B cell (primary cell): ENCODE data around the gene MLKL. TPM values are rescaled to one million over a fixed set of nuclear protein-coding genes. Genes with fewer than 3 reads are reported as not detected.

Source experiments
- ATAC-seq: fragments of 200-7000 bp; cut with Tn5 transposase; one replicate; pipeline ENCODE4 v1.10.0; 2021; ENCODE audit warnings: low read depth, mild to moderate bottlenecking, moderate number of reproducible peaks, moderate library complexity
- CTCF ChIA-PET: fragments of 350-600 bp; sonication (Branson Sonifier 250); formaldehyde crosslinking; loops from one replicate; lab custom pipeline; 2021; ENCODE audit warnings: antibody characterized with exemption, inconsistent platforms; lab: Charles Lee
- POLR2A ChIA-PET: fragments of 350-600 bp; sonication (Branson Sonifier 250); formaldehyde crosslinking; loops from one replicate; lab custom pipeline; 2021; ENCODE audit warnings: antibody characterized with exemption; lab: Charles Lee
- DNase-seq: peaks from one replicate; pipeline ENCODE4 v3.0.0; 2013
- H2AFZ ChIP-seq: 2 replicates; pipeline ENCODE4 v1.6.1; 2012; ENCODE audit warnings: mild to moderate bottlenecking, low read depth, low read length; ENCODE audit not compliant: insufficient read depth, poor library complexity, severe bottlenecking
- H3K27ac ChIP-seq, 2 donors: 1 replicate in 1 of 2; 2 replicates in 1 of 2; pipeline ENCODE4 v1.5.1; 2012 to 2013; ENCODE audit warnings: low read length in 2 of 2, mild to moderate bottlenecking in 2 of 2, moderate library complexity in 1 of 2
- H3K27me3 ChIP-seq, 4 experiments: fragments of 200-600 bp in 1 of 4; sonication (generic) in 1 of 4; replicated peaks in 1 of 4; 1 replicate in 2 of 4; 2 replicates in 2 of 4; pipeline versions ENCODE4 v1.6.1 to v1.7.0; 2013 to 2016; ENCODE audit warnings: low read length in 3 of 4, mild to moderate bottlenecking in 2 of 4, mixed read lengths in 1 of 4, moderate library complexity in 1 of 4; ENCODE audit not compliant: insufficient read depth in 4 of 4, control insufficient read depth in 3 of 4; ENCODE audit errors: control extremely low read depth in 1 of 4
- H3K36me3 ChIP-seq, 2 experiments: replicated peaks in 1 of 2; 1 replicate in 1 of 2; 2 replicates in 1 of 2; pipeline versions ENCODE4 v1.6.1 to v1.7.1; 2013; ENCODE audit warnings: low read length in 1 of 2; ENCODE audit not compliant: insufficient read depth in 2 of 2, control insufficient read depth in 1 of 2; ENCODE audit errors: control extremely low read depth in 1 of 2, extremely low read depth in 1 of 2
- H3K4me1 ChIP-seq, 2 donors: fragments of 200-600 bp in 1 of 2; sonication (generic) in 1 of 2; 1 replicate in 1 of 2; 2 replicates in 1 of 2; pipeline versions ENCODE4 v1.5.1 to v1.6.1; 2013 to 2017; ENCODE audit warnings: low read length in 2 of 2; ENCODE audit not compliant: control insufficient read depth in 2 of 2, insufficient read depth in 2 of 2
- H3K4me2 ChIP-seq: replicated peaks from 2 replicates; pipeline ENCODE3; 2012; ENCODE audit warnings: mild to moderate bottlenecking, low read depth, low read length; ENCODE audit not compliant: poor library complexity, severe bottlenecking
- H3K4me3 ChIP-seq, 5 experiments: fragments of 200-600 bp in 1 of 5; sonication (generic) in 1 of 5; 1 replicate in 3 of 5; 2 replicates in 2 of 5; pipeline versions ENCODE4 v1.5.1 to v1.7.0; 2011 to 2016; ENCODE audit warnings: low read length in 4 of 5, mild to moderate bottlenecking in 4 of 5, low read depth in 2 of 5, control low read depth in 1 of 5, moderate library complexity in 1 of 5; ENCODE audit not compliant: insufficient read depth in 1 of 5; ENCODE audit errors: control extremely low read depth in 1 of 5, extremely low read depth in 1 of 5
- H3K79me2 ChIP-seq: fragments of 200-600 bp; sonication (generic); one replicate; pipeline ENCODE4 v1.6.0; 2016; ENCODE audit warnings: low read length; ENCODE audit not compliant: control insufficient read depth, insufficient read depth
- H3K9ac ChIP-seq: fragments of 200-600 bp; sonication (generic); 2 replicates; pipeline ENCODE4 v1.6.1; 2017; ENCODE audit warnings: mild to moderate bottlenecking, low read length, moderate library complexity
- H3K9me3 ChIP-seq, 3 donors: one replicate each; pipeline versions ENCODE4 v1.6.1 to v1.7.1; 2013; ENCODE audit warnings: low read length in 2 of 3; ENCODE audit not compliant: control insufficient read depth in 2 of 3, insufficient read depth in 1 of 3; ENCODE audit errors: control extremely low read depth in 1 of 3
- H4K20me1 ChIP-seq: 2 replicates; pipeline ENCODE4 v1.6.0; 2012; ENCODE audit warnings: mild to moderate bottlenecking, low read length; ENCODE audit not compliant: insufficient read depth, control insufficient read depth, poor library complexity, severe bottlenecking
- H3K27ac Mint-ChIP-seq: one replicate; pipeline ENCODE4 v1.8.0; 2021; ENCODE audit warnings: mixed read lengths
- H3K27me3 Mint-ChIP-seq: one replicate; pipeline ENCODE4 v1.8.0; 2021; ENCODE audit warnings: mixed read lengths
- H3K4me1 Mint-ChIP-seq: one replicate; pipeline ENCODE4 v1.8.0; 2021; ENCODE audit warnings: mixed read lengths
- H3K4me3 Mint-ChIP-seq: one replicate; pipeline ENCODE4 v1.8.0; 2021; ENCODE audit warnings: mixed read lengths
- H3K9me3 Mint-ChIP-seq: one replicate; pipeline ENCODE4 v1.8.0; 2022; ENCODE audit warnings: mixed read lengths; ENCODE audit not compliant: insufficient read depth
- EZH2 ChIP-seq: IDR thresholded peaks from 2 replicates; pipeline ENCODE4 v1.6.1; 2012; ENCODE audit warnings: borderline replicate concordance, low read depth, mild to moderate bottlenecking, moderate library complexity, low read length; ENCODE audit not compliant: insufficient read depth, poor library complexity, severe bottlenecking
- WGBS: methylation state at CpG from one replicate; pipeline ENCODE4 v1.1.5; 2013; ENCODE audit warnings: missing lambda C conversion rate; ENCODE audit not compliant: insufficient coverage; 5-methylcytosine and 5-hydroxymethylcytosine counted together
- intact Hi-C: fragments of 100-400 bp; cut with micrococcal nuclease; formaldehyde crosslinking; loops from one replicate; pipeline ENCODE4 v1.10.0; 2022
- polyA plus RNA-seq: library from polyadenylated mRNA; depleted of rRNA; stranded (reverse); fragments of >200 nt; gene quantifications from 2 replicates; pipeline ENCODE4 v1.2.3, GENCODE V29; 2012
- total RNA-seq, 2 donors: library from RNA; stranded (reverse); fragments of 120-200 nt in 1 of 2; gene quantifications; 1 replicate in 1 of 2; 2 replicates in 1 of 2; pipeline versions ENCODE4 v1.2.3 to v1.2.4, GENCODE V29; 2013 to 2022
- TF ChIP-seq, protein P1 (sequence below): fragments of 200-600 bp; IDR thresholded peaks from one replicate; pipeline ENCODE4 v1.8.0; 2022; ENCODE audit warnings: antibody characterized with exemption, mild to moderate bottlenecking

Gene MLKL
- total and polyA plus RNA-seq, 2 donors (not counting 1 experiment from before 2014, with no cell fraction given), result 13.4 to 19.7 TPM

DNA sequence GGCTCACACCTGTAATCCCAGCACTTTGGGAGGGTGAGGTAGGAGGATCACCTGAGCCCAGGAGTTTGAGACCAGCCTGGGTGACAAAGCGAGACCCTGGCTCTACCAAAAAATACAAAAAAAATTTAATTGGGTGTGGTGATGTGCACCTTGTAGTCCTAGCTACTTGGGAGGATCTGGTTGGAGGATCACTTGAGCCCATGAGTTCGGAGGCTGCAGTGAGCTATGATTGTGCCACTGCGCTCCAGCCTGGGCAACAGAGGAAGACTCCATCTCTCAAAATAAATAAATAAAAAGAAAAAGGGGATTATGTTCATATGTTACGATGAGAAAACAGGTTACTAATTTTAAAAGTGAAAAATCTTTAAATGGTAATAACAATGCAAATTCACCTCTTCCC is 996 bp downstream of the MLKL start:
- peak overlapping the region; percentile 80 for H2AFZ ChIP-seq
- peak overlapping the region; percentile 72 to 90 (median 83) for H3K4me3 ChIP-seq
- DNase-seq (no peak), ATAC-seq (no peak)
- H3K36me3 ChIP-seq, result peaks cover 0 to 5% of the 10 kb centered on the region in 2 experiments
- H3K9me3 ChIP-seq, result no peaks in the 10 kb centered on the region
- peak overlapping the region; percentile 74 for H3K9ac ChIP-seq
- ChIA-PET POLR2A (interaction anchor here (1.6 kb wide), 1 partner anchor 33 kb away, joined by 5 read pairs; the partner anchor contains the start of gene RFWD3), CTCF (interaction anchor here (2.0 to 4.7 kb wide), 3 partner anchors 10 to 163 kb away, joined by 6 to 26 read pairs (median 16); partner anchors contain the start of gene RFWD3)
- H3K79me2 ChIP-seq, result peaks cover 21% of the 10 kb centered on the region
- H4K20me1 ChIP-seq, result no peaks in the 10 kb centered on the region
- H3K4me1 ChIP-seq, result peaks cover 33 to 42% of the 10 kb centered on the region in 2 donors
- H3K27ac Mint-ChIP-seq, result peak overlapping the region; percentile 20
- no peak for TF ChIP-seq EZH2
- TF ChIP-seq, protein P1, sequence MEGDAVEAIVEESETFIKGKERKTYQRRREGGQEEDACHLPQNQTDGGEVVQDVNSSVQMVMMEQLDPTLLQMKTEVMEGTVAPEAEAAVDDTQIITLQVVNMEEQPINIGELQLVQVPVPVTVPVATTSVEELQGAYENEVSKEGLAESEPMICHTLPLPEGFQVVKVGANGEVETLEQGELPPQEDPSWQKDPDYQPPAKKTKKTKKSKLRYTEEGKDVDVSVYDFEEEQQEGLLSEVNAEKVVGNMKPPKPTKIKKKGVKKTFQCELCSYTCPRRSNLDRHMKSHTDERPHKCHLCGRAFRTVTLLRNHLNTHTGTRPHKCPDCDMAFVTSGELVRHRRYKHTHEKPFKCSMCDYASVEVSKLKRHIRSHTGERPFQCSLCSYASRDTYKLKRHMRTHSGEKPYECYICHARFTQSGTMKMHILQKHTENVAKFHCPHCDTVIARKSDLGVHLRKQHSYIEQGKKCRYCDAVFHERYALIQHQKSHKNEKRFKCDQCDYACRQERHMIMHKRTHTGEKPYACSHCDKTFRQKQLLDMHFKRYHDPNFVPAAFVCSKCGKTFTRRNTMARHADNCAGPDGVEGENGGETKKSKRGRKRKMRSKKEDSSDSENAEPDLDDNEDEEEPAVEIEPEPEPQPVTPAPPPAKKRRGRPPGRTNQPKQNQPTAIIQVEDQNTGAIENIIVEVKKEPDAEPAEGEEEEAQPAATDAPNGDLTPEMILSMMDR, result no peak
- peak overlapping the region; percentile 80 for H3K4me2 ChIP-seq
- H3K27me3 Mint-ChIP-seq, result no peaks in the 10 kb centered on the region
- intact Hi-C loops, result loop anchor here (2.0 to 10.0 kb wide), 2 partner anchors 33 to 685 kb away; partner anchors contain the start of gene RFWD3
- no peaks in the 10 kb centered on the region for H3K9me3 Mint-ChIP-seq
- peak overlapping the region; percentile 1 to 82 for H3K27ac ChIP-seq
- H3K27me3 ChIP-seq, result no peaks in the 10 kb centered on the region
- peaks cover 50% of the 10 kb centered on the region for H3K4me1 Mint-ChIP-seq
- H3K4me3 Mint-ChIP-seq, result peak overlapping the region; percentile 92
- no CpG with 5 or more reads among the region's 4 CpGs for WGBS

DNA sequence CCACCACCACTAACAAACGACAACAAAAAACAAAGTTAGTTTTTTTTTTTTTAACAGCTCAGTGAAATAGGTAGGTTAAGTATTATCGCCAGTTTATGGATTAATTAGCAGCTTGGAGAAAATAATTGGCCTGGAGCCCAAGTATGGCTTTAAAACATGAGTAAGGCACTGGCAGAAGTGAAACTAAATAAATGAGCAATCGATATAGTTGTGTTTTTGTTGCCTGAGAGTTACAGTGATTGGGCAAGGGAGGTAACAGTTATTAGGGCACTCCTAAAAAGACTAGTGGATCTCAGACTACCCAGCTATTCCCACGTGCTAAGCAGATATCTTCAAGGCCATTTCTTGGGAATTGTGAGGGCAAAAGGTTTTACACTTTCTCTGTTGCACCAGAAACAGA is 2.4 kb downstream of the MLKL start:
- ChIA-PET POLR2A (no interaction called here), CTCF (interaction anchor here (4.7 kb wide), 1 partner anchor 164 kb away, joined by 26 read pairs; no protein-coding TSS in a partner anchor)
- no peaks in the 10 kb centered on the region for H4K20me1 ChIP-seq
- H3K9ac ChIP-seq, result peak overlapping the region; percentile 74
- TF ChIP-seq, protein P1, result no peak
- no peak for TF ChIP-seq EZH2
- DNase-seq (no peak), ATAC-seq (no peak)
- H3K36me3 ChIP-seq, result peaks cover 0 to 5% of the 10 kb centered on the region in 2 experiments
- H3K79me2 ChIP-seq, result peaks cover 28% of the 10 kb centered on the region
- H3K9me3 ChIP-seq, result no peaks in the 10 kb centered on the region
- peaks cover 33 to 42% of the 10 kb centered on the region in 2 donors for H3K4me1 ChIP-seq
- no peaks in the 10 kb centered on the region for H3K27me3 Mint-ChIP-seq
- H3K9me3 Mint-ChIP-seq, result no peaks in the 10 kb centered on the region
- no peaks in the 10 kb centered on the region for H3K27me3 ChIP-seq
- 69% methylated on average over 2 of the region's 4 CpGs for WGBS
- H2AFZ ChIP-seq, result no peak overlapping the region
- no peak overlapping the region for H3K27ac ChIP-seq
- intact Hi-C loops, result no loop called here
- peak overlapping the region; percentile 73 for H3K4me3 Mint-ChIP-seq
- H3K4me1 Mint-ChIP-seq, result peaks cover 50% of the 10 kb centered on the region
- peak overlapping the region in 2 of 5 experiments; percentile 6 to 17 for H3K4me3 ChIP-seq
- H3K27ac Mint-ChIP-seq, result peak overlapping the region; percentile 72
- H3K4me2 ChIP-seq, result peak overlapping the region; percentile 80
